Measurements from ENCODE around the gene CXCL12. TPM values are rescaled to one million over a fixed set of nuclear protein-coding genes. Genes with fewer than 3 reads are reported as not detected.

The CXCL12 gene
- polyA plus RNA-seq (0.14 and 0.54 TPM in 2 replicates), polyA minus RNA-seq (0.49 and 0.93 TPM in 2 replicates)

GRCh38 chr10:44385026-44385695 lies at the start of gene CXCL12:
TSS of gene CXCL12 (minus strand) at chr10:44385097. CDS start at chr10:44385005, 92 bp downstream.
- Histone ChIP-seq H3K36me3 (ENCODE audit: insufficient read depth, low read length) (no peaks in the 10 kb centered on the region), H3K4me3 (ENCODE audit: low read length) (peak within 1 kb of the TSS; percentile 76), H3K9ac (ENCODE audit: low read length) (peak within 1 kb of the TSS; percentile 38), H3K4me2 (ENCODE audit: low read length) (peak within 1 kb of the TSS; percentile 30), H3K9me3 (ENCODE audit: low read length) (no peaks in the 10 kb centered on the region), H3K79me2 (replicated peaks; ENCODE audit: insufficient read depth, low read length) (no peaks in the 10 kb centered on the region), H3K27me3 (ENCODE audit: insufficient read depth, low read depth, low read length) (peaks cover 43% of the 10 kb centered on the region), H4K20me1 (ENCODE audit: insufficient read depth) (no peaks in the 10 kb centered on the region), H2AFZ (ENCODE audit: low read depth, low read length) (no peak within 1 kb of the TSS), H3F3A (ENCODE audit: insufficient read depth, low read length, poor library complexity, severe bottlenecking) (peaks cover 2% of the 10 kb centered on the region), H3K27ac (ENCODE audit: low read length) (no peak within 1 kb of the TSS), H3K9me2 (ENCODE audit: insufficient read depth, low read length) (no peaks in the 10 kb centered on the region)
- TF ChIP-seq REST (IDR thresholded peaks at IDR 0.05; ENCODE audit: borderline replicate concordance) (no peak), EZH2 (IDR thresholded peaks at IDR 0.05; ENCODE audit: borderline replicate concordance, insufficient read depth, low read length, poor library complexity, severe bottlenecking) (no peak), SMC3 (conservative IDR thresholded peaks at IDR 0.05; ENCODE audit: poor library complexity) (no peak), TAF1 (IDR thresholded peaks at IDR 0.05; ENCODE audit: low read depth) (no peak)

GRCh38 chr10:44427479-44427878 lies 42.6 kb upstream of the CXCL12 start:
- H2AFZ ChIP-seq (ENCODE audit: low read depth, low read length), result no peak overlapping the region
- H3K27me3 ChIP-seq (ENCODE audit: insufficient read depth, low read depth, low read length), result no peaks in the 10 kb centered on the region
- no peak overlapping the region for H3K4me2 ChIP-seq (ENCODE audit: low read length)
- TF ChIP-seq CTCF (IDR thresholded peaks at IDR 0.05; ENCODE audit: poor library complexity, severe bottlenecking), result no peak
- TF ChIP-seq TAF1 (IDR thresholded peaks at IDR 0.05; ENCODE audit: low read depth), result no peak
- no peak for TF ChIP-seq POLR2AphosphoS5 (IDR thresholded peaks at IDR 0.05)
- no peak for TF ChIP-seq MXI1 (conservative IDR thresholded peaks at IDR 0.05; ENCODE audit: poor library complexity, severe bottlenecking)
- TF ChIP-seq REST (IDR thresholded peaks at IDR 0.05; ENCODE audit: borderline replicate concordance), result no peak
- no peak for TF ChIP-seq SMC3 (conservative IDR thresholded peaks at IDR 0.05; ENCODE audit: poor library complexity)
- no peak for TF ChIP-seq EZH2 (IDR thresholded peaks at IDR 0.05; ENCODE audit: borderline replicate concordance, insufficient read depth, low read length, poor library complexity, severe bottlenecking)
- no peak for TF ChIP-seq RAD21 (conservative IDR thresholded peaks at IDR 0.05)
- no peak for TF ChIP-seq EP300 (conservative IDR thresholded peaks at IDR 0.05; ENCODE audit: poor library complexity, severe bottlenecking)
- no peak overlapping the region for H3K9ac ChIP-seq (ENCODE audit: low read length)
- no peaks in the 10 kb centered on the region for H3K79me2 ChIP-seq (replicated peaks; ENCODE audit: insufficient read depth, low read length)
- H3K27ac ChIP-seq (ENCODE audit: low read length), result no peak overlapping the region
- H3F3A ChIP-seq (ENCODE audit: insufficient read depth, low read length, poor library complexity, severe bottlenecking), result no peaks in the 10 kb centered on the region
- no peaks in the 10 kb centered on the region for H3K9me3 ChIP-seq (ENCODE audit: low read length)
- no peaks in the 10 kb centered on the region for H3K36me3 ChIP-seq (ENCODE audit: insufficient read depth, low read length)
- no peaks in the 10 kb centered on the region for H3K9me2 ChIP-seq (ENCODE audit: insufficient read depth, low read length)
- no peaks in the 10 kb centered on the region for H4K20me1 ChIP-seq (ENCODE audit: insufficient read depth)
- no peak overlapping the region for H3K4me3 ChIP-seq (ENCODE audit: low read length)
